Measurements from ENCODE around the gene CCDC88B.

GRCh38 chr11:64349025-64349387 is 9.0 kb downstream of the CCDC88B start:
- no peak for TF ChIP-seq ATF3 (IDR thresholded peaks at IDR 0.05; ENCODE audit: insufficient read depth, low read depth, low read length)
- TF ChIP-seq RFX5 (IDR thresholded peaks at IDR 0.05; ENCODE audit: borderline replicate concordance, low read depth, low read length): no peak
- TF ChIP-seq CTCF (IDR thresholded peaks at IDR 0.05; ENCODE audit: control extremely low read depth in 1 of 3, insufficient read depth in 1 of 3, low read depth in 1 of 3, low read length in 3 of 3): no peak
- TF ChIP-seq CEBPB (IDR thresholded peaks at IDR 0.05; ENCODE audit: low read depth, low read length): no peak
- TF ChIP-seq CHD1 (IDR thresholded peaks at IDR 0.05; ENCODE audit: low read depth, low read length): no peak
- TF ChIP-seq TAF1 (IDR thresholded peaks at IDR 0.05; ENCODE audit: low read depth, low read length): no peak
- TF ChIP-seq CREB1 (IDR thresholded peaks at IDR 0.05): no peak
- no peak for TF ChIP-seq GTF2F1 (IDR thresholded peaks at IDR 0.05; ENCODE audit: borderline replicate concordance, low read depth, low read length)
- TF ChIP-seq MAX (IDR thresholded peaks at IDR 0.05): no peak

Measured in H1 (cell line).